Measurements from ENCODE around the gene SKIL.

SKIL gene

GRCh38 chr3:170418422-170419398 is 61.2 kb downstream of the SKIL start, which contains the start of gene CLDN11:
Gene CLDN11 (plus strand): TSS chr3:170418868. CDS start chr3:170419067, 199 bp downstream.
- no peaks in the 10 kb centered on the region for H3K9me3 ChIP-seq (ENCODE audit: insufficient read depth, low read depth, low read length)
- H4K20me1 ChIP-seq (ENCODE audit: insufficient read depth, low read length, poor library complexity, severe bottlenecking) = no peaks in the 10 kb centered on the region
- no peak for TF ChIP-seq EZH2phosphoT487 (IDR thresholded peaks at IDR 0.05; ENCODE audit: borderline replicate concordance)
- no peak for TF ChIP-seq CTCF (conservative IDR thresholded peaks at IDR 0.05; ENCODE audit: low read length)
- no peak within 1 kb of the TSS for H3K4me3 ChIP-seq (ENCODE audit: low read length, poor library complexity, severe bottlenecking)
- H3K4me1 ChIP-seq (ENCODE audit: insufficient read depth, low read length, poor library complexity, severe bottlenecking) = no peaks in the 10 kb centered on the region
- H2AFZ ChIP-seq (ENCODE audit: low read length) = no peak within 1 kb of the TSS
- H3K36me3 ChIP-seq (ENCODE audit: insufficient read depth, low read length) = no peaks in the 10 kb centered on the region
- H3K4me2 ChIP-seq (ENCODE audit: low read depth, low read length, poor library complexity, severe bottlenecking) = no peak within 1 kb of the TSS
- no peaks in the 10 kb centered on the region for H3K79me2 ChIP-seq (ENCODE audit: insufficient read depth, low read length)
- no peak within 1 kb of the TSS for H3K9ac ChIP-seq (ENCODE audit: low read depth, low read length, poor library complexity, severe bottlenecking)
- no peaks in the 10 kb centered on the region for H3K27me3 ChIP-seq (ENCODE audit: insufficient read depth, low read length, poor library complexity, severe bottlenecking)
- H3F3A ChIP-seq (ENCODE audit: low read depth) = no peaks in the 10 kb centered on the region
- no peaks in the 10 kb centered on the region for H3K9me2 ChIP-seq (replicated peaks; ENCODE audit: low read depth, low read length)

GRCh38 chr3:170419557-170420087 is 62.1 kb downstream of the SKIL start:
- no peaks in the 10 kb centered on the region for H4K20me1 ChIP-seq (ENCODE audit: insufficient read depth, low read length, poor library complexity, severe bottlenecking)
- no peaks in the 10 kb centered on the region for H3K36me3 ChIP-seq (ENCODE audit: insufficient read depth, low read length)
- H3K9me3 ChIP-seq (ENCODE audit: insufficient read depth, low read depth, low read length) = no peaks in the 10 kb centered on the region
- H3F3A ChIP-seq (ENCODE audit: low read depth) = no peaks in the 10 kb centered on the region
- H3K79me2 ChIP-seq (ENCODE audit: insufficient read depth, low read length) = no peaks in the 10 kb centered on the region
- H2AFZ ChIP-seq (ENCODE audit: low read length) = no peak overlapping the region
- no peak for TF ChIP-seq EZH2phosphoT487 (IDR thresholded peaks at IDR 0.05; ENCODE audit: borderline replicate concordance)
- TF ChIP-seq CTCF (conservative IDR thresholded peaks at IDR 0.05; ENCODE audit: low read length) = no peak
- H3K9ac ChIP-seq (ENCODE audit: low read depth, low read length, poor library complexity, severe bottlenecking) = no peak overlapping the region
- H3K9me2 ChIP-seq (replicated peaks; ENCODE audit: low read depth, low read length) = no peaks in the 10 kb centered on the region
- H3K27me3 ChIP-seq (ENCODE audit: insufficient read depth, low read length, poor library complexity, severe bottlenecking) = no peaks in the 10 kb centered on the region
- H3K4me3 ChIP-seq (ENCODE audit: low read length, poor library complexity, severe bottlenecking) = no peak overlapping the region
- H3K4me1 ChIP-seq (ENCODE audit: insufficient read depth, low read length, poor library complexity, severe bottlenecking) = no peaks in the 10 kb centered on the region
- H3K4me2 ChIP-seq (ENCODE audit: low read depth, low read length, poor library complexity, severe bottlenecking) = no peak overlapping the region

- H2AFZ ChIP-seq (ENCODE audit: low read length) = no peak overlapping the region
- no peaks in the 10 kb centered on the region for H3K79me2 ChIP-seq (ENCODE audit: insufficient read depth, low read length)
Measured at GRCh38 chr3:170420307-170420821, 62.8 kb downstream of the SKIL start.

More at GRCh38 chr3:170420307-170420821, 62.8 kb downstream of the SKIL start:
- Histone ChIP-seq H3K4me1 (ENCODE audit: insufficient read depth, low read length, poor library complexity, severe bottlenecking) (no peaks in the 10 kb centered on the region), H3K9me2 (replicated peaks; ENCODE audit: low read depth, low read length) (no peaks in the 10 kb centered on the region), H3K4me2 (ENCODE audit: low read depth, low read length, poor library complexity, severe bottlenecking) (no peak overlapping the region), H4K20me1 (ENCODE audit: insufficient read depth, low read length, poor library complexity, severe bottlenecking) (no peaks in the 10 kb centered on the region), H3K4me3 (ENCODE audit: low read length, poor library complexity, severe bottlenecking) (no peak overlapping the region), H3K36me3 (ENCODE audit: insufficient read depth, low read length) (no peaks in the 10 kb centered on the region), H3F3A (ENCODE audit: low read depth) (no peaks in the 10 kb centered on the region), H3K9ac (ENCODE audit: low read depth, low read length, poor library complexity, severe bottlenecking) (no peak overlapping the region), H3K27me3 (ENCODE audit: insufficient read depth, low read length, poor library complexity, severe bottlenecking) (no peaks in the 10 kb centered on the region), H3K9me3 (ENCODE audit: insufficient read depth, low read depth, low read length) (no peaks in the 10 kb centered on the region)
- TF ChIP-seq CTCF (conservative IDR thresholded peaks at IDR 0.05; ENCODE audit: low read length) = no peak
- no peak for TF ChIP-seq EZH2phosphoT487 (IDR thresholded peaks at IDR 0.05; ENCODE audit: borderline replicate concordance)

Measured in Loucy (cell line).